WERI-Rb-1 (cell line): ENCODE data around the gene RREB1.

ENCODE experiments used
- DNase-seq: peaks from one replicate; pipeline ENCODE4 v3.0.0-alpha.2; 2020
- H3K27ac ChIP-seq: fragments of 250-450 bp; sonication (Bioruptor Pico); 2 replicates; pipeline ENCODE4 v1.5.1; 2020; ENCODE audit warnings: mild to moderate bottlenecking, moderate library complexity
- H3K27me3 ChIP-seq: fragments of 250-450 bp; sonication (Bioruptor Pico); 2 replicates; pipeline ENCODE4 v1.5.1; 2021; ENCODE audit warnings: mild to moderate bottlenecking, low read depth, moderate library complexity; ENCODE audit not compliant: insufficient read depth, severe bottlenecking
- H3K36me3 ChIP-seq: fragments of 250-450 bp; sonication (Bioruptor Pico); 2 replicates; pipeline ENCODE4 v1.5.1; 2020; ENCODE audit warnings: mild to moderate bottlenecking, moderate library complexity
- H3K4me3 ChIP-seq: 2 replicates; pipeline ENCODE4 v1.5.1; 2011; ENCODE audit warnings: low read depth, mild to moderate bottlenecking, control low read depth, low read length
- H3K9me3 ChIP-seq: fragments of 250-450 bp; sonication (Bioruptor Pico); 2 replicates; pipeline ENCODE4 v1.5.1; 2021; ENCODE audit warnings: mild to moderate bottlenecking, moderate library complexity; ENCODE audit not compliant: severe bottlenecking
- TF ChIP-seq, protein P1 (sequence below): IDR thresholded peaks from 2 replicates; pipeline ENCODE4 v1.5.1; 2011; ENCODE audit warnings: low read depth, mild to moderate bottlenecking, control low read depth, inconsistent platforms, low read length

The RREB1 gene

DNA sequence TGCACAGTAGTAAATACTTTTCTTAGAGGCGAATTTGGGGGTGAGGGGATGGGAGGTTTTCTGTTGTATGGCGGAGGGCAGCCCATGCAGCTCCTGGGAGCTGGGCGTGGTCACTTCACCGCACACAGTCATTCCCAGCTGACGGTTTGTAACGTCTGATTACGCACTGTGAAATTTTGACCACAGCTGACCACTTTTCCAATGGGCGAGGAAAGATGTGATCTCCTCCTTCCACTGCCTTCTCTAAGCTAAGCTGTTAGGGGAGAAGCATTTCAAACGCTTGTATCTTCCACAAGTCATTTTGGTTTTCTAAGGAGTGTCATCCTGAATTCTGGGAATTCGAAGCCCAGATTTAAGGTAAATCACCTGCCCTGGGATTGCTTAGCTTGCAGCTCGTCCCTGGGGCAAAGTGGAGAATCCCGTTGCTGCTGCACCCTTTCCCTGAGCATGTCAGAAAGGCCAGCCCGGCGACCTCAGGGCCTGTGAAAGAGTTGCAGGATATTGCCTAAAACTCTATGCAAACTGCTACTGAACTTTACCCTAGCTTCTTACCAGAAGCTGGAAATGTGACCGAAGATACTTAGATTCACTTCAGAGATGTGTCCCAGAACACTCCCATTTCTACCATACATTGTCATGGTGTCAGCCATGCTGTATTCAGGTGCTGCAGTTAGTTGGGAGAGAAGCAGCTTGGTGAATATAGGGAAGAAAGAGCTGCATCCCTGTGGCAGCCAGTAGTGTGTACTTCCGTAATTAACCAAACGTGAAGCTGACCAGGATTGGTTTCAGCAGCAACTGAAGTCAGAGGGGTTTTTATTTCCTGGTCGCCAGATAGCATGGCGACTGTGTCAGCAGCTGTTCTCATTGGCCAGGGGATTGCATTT lies 58.9 kb downstream of the RREB1 start:
- Histone ChIP-seq H3K36me3 (peaks cover 25% of the 10 kb centered on the region), H3K9me3 (no peaks in the 10 kb centered on the region), H3K27ac (no peak overlapping the region), H3K27me3 (no peaks in the 10 kb centered on the region), H3K4me3 (no peak overlapping the region)
- TF ChIP-seq, protein P1, sequence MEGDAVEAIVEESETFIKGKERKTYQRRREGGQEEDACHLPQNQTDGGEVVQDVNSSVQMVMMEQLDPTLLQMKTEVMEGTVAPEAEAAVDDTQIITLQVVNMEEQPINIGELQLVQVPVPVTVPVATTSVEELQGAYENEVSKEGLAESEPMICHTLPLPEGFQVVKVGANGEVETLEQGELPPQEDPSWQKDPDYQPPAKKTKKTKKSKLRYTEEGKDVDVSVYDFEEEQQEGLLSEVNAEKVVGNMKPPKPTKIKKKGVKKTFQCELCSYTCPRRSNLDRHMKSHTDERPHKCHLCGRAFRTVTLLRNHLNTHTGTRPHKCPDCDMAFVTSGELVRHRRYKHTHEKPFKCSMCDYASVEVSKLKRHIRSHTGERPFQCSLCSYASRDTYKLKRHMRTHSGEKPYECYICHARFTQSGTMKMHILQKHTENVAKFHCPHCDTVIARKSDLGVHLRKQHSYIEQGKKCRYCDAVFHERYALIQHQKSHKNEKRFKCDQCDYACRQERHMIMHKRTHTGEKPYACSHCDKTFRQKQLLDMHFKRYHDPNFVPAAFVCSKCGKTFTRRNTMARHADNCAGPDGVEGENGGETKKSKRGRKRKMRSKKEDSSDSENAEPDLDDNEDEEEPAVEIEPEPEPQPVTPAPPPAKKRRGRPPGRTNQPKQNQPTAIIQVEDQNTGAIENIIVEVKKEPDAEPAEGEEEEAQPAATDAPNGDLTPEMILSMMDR: no peak
- no peak for DNase-seq

DNA sequence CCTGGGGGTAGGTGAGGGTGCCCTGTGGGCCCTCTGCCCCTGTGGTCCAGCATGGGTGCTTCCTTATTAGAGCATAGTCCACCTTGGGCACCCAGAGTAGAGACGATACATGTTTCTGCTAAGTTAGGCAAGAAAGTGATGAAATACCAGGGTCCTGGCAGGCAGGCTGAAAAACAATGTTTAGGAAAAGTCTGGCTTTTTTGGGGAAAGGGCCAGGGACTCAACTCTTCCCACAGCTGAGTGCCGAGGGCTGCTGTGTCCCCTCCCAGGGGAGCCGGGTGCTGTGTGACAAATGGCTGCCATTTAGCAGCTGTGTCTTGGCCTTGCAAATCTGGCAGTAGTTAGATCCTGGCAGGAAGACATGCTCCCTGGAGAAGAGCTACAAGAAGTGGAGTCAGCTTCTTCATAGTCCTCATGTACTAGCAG lies 61.5 kb downstream of the RREB1 start:
- H3K36me3 ChIP-seq: peaks cover 12% of the 10 kb centered on the region
- TF ChIP-seq, protein P1: no peak
- no peak overlapping the region for H3K4me3 ChIP-seq
- no peak overlapping the region for H3K27ac ChIP-seq
- no peaks in the 10 kb centered on the region for H3K27me3 ChIP-seq
- DNase-seq: no peak
- no peaks in the 10 kb centered on the region for H3K9me3 ChIP-seq

DNA sequence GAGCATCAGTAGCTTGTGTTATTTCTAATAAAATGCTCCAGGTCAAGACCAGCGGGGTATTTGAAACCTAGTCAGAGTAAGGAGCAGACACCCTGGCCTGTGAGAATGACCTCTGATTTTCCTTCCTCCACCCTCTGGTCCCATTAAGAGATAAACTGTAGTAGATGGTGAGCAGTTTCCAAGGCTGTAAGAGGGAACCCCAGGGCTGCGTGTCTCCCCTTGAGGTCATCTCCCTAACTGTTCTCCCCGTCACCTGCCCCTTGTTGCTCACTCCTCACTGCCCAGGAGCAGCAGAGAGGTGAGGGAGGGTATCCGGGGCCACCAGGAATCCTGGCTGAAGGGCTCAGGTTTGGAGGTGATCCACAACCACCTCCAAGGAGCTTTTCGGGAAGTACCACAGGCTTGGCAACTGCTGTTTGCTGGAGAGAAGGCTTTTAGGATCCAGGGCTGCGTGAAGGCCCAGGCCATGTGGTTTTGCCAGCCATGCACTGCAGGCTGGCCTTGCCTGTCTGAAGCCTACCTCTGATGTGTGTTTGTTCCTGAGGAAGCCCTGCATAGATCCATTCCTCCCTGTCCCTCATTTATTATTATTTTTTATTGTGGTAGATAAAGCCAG lies 62.5 kb downstream of the RREB1 start:
- Histone ChIP-seq H3K9me3 (no peaks in the 10 kb centered on the region), H3K27me3 (no peaks in the 10 kb centered on the region), H3K27ac (no peak overlapping the region), H3K4me3 (no peak overlapping the region), H3K36me3 (peaks cover 7% of the 10 kb centered on the region)
- TF ChIP-seq, protein P1: no peak
- DNase-seq: no peak

DNA sequence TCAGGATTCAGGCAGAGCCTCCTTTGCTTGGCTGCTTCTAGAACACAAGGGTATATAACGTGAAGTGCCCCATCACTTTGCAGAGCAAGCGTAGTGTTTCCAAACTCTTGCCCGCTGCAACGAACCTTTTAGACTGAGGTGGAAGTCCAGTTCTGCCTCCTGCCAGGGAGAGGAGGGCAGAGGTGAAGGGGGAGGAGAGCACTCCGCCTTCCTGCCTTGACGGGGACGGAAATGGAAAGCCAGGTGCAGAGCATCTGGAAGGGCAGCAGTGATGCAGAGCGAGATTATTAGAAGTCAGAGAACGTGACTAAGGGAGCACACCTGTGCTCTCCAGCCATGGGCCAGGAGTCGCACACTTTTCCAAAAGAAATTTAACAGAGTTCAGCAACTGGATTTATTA lies 63.4 kb downstream of the RREB1 start:
- DNase-seq: no peak
- peaks cover 4% of the 10 kb centered on the region; the same call in 1 of the 2 replicates for H3K36me3 ChIP-seq
- no peaks in the 10 kb centered on the region for H3K9me3 ChIP-seq
- TF ChIP-seq, protein P1: no peak
- no peaks in the 10 kb centered on the region for H3K27me3 ChIP-seq
- no peak overlapping the region for H3K4me3 ChIP-seq
- no peak overlapping the region for H3K27ac ChIP-seq

DNA sequence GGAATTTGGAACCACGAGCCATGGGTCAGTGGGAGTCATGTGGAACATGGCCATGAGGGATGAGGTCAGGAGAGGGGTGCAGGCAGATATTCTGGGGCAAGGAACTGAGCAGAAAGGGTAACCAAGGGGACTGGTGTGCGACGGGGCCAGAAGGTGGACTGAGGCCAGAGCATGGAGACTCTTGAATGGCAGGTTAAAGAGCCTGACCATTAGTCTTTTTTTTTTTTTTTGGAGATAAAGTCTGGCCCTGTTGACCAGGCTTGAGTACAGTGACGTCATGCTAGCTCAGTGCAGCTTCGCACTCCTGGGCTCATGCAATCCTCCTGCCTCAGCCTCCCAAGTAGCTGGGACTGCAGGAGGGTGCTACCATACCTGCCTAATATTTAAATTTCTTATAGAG lies 64.0 kb downstream of the RREB1 start:
- TF ChIP-seq, protein P1: no peak
- H3K9me3 ChIP-seq: no peaks in the 10 kb centered on the region
- no peak for DNase-seq
- H3K27ac ChIP-seq: no peak overlapping the region
- H3K36me3 ChIP-seq: peaks cover 6% of the 10 kb centered on the region
- no peak overlapping the region for H3K4me3 ChIP-seq
- no peaks in the 10 kb centered on the region for H3K27me3 ChIP-seq
